Smooth muscle cell (in vitro differentiated cells): ENCODE data around the gene ERBIN. TPM values are rescaled to one million over a fixed set of nuclear protein-coding genes. Genes with fewer than 3 reads are reported as not detected.
"Not testable (repeated sequence)": the region's sequence is repeated elsewhere in the genome, so short reads cannot be mapped to it uniquely, and the experiment has no call there.

ENCODE experiments used
- DNase-seq: peaks from one replicate; lab custom pipeline; 2025; ENCODE audit not compliant: unreplicated experiment; lab: John Stamatoyannopoulos, UW
- H2AFZ ChIP-seq: fragments of 200-600 bp; sonication (generic); 2 replicates; pipeline ENCODE4 v1.6.0; 2016; ENCODE audit warnings: antibody characterized with exemption, low read depth, mild to moderate bottlenecking
- H3F3A ChIP-seq: fragments of 200-600 bp; sonication (generic); 2 replicates; pipeline ENCODE4 v1.6.0; 2017; ENCODE audit warnings: antibody characterized with exemption, low read depth
- H3K27ac ChIP-seq: fragments of 200-600 bp; sonication (generic); 2 replicates; pipeline ENCODE4 v1.5.1; 2016; ENCODE audit warnings: low read depth, mild to moderate bottlenecking
- H3K27me3 ChIP-seq: fragments of 200-600 bp; sonication (generic); 2 replicates; pipeline ENCODE4 v1.6.1; 2016; ENCODE audit warnings: low read depth, mild to moderate bottlenecking
- H3K36me3 ChIP-seq: fragments of 200-600 bp; sonication (generic); 2 replicates; pipeline ENCODE4 v1.5.1; 2016; ENCODE audit warnings: low read depth
- H3K4me1 ChIP-seq: fragments of 200-600 bp; sonication (generic); 2 replicates; pipeline ENCODE4 v1.5.1; 2016; ENCODE audit warnings: low read depth
- H3K4me2 ChIP-seq: fragments of 200-600 bp; sonication (generic); 2 replicates; pipeline ENCODE4 v1.6.0; 2016; ENCODE audit warnings: mild to moderate bottlenecking
- H3K4me3 ChIP-seq: fragments of 200-600 bp; sonication (generic); 2 replicates; pipeline ENCODE4 v1.5.1; 2016; ENCODE audit warnings: mild to moderate bottlenecking
- H3K79me2 ChIP-seq: fragments of 200-600 bp; sonication (generic); 2 replicates; pipeline ENCODE4 v1.6.0; 2016; ENCODE audit warnings: low read depth, mild to moderate bottlenecking
- H3K9ac ChIP-seq: fragments of 200-600 bp; sonication (generic); 2 replicates; pipeline ENCODE4 v1.6.0; 2016; ENCODE audit warnings: low read depth
- H3K9me3 ChIP-seq: fragments of 200-600 bp; sonication (generic); replicated peaks from 2 replicates; pipeline ENCODE4 v1.5.1; 2016; ENCODE audit warnings: low read depth
- H4K20me1 ChIP-seq: fragments of 200-600 bp; sonication (generic); 2 replicates; pipeline ENCODE4 v1.6.0; 2016; ENCODE audit warnings: low read depth
- CTCF ChIP-seq: fragments of 200-600 bp; sonication (generic); IDR thresholded peaks from 2 replicates; pipeline ENCODE4 v1.5.1; 2017; ENCODE audit warnings: borderline replicate concordance, mild to moderate bottlenecking, antibody characterized with exemption; ENCODE audit not compliant: insufficient read depth, poor library complexity, severe bottlenecking
- WGBS: methylation state at CpG from one replicate; pipeline ENCODE4 v1.1.7; 2016; ENCODE audit warnings: low lambda C conversion rate; 5-methylcytosine and 5-hydroxymethylcytosine counted together
- polyA plus RNA-seq: library from polyadenylated mRNA; unstranded; fragments of >200 nt; fragmentation: Nextera tagmentation; extraction: Ambion mirVana; gene quantifications from 2 replicates; pipeline ENCODE4 v1.2.1, GENCODE V29; 2016
- total RNA-seq: library from RNA; depleted of rRNA; stranded (reverse); fragments of >200 nt; gene quantifications from 2 replicates; pipeline ENCODE4 v1.2.3, GENCODE V29; 2014

Gene ERBIN
- total and polyA plus RNA-seq, 2 experiments from 2014 or later: 16.8 to 75.8 TPM

- no peak for DNase-seq
- no peak for TF ChIP-seq CTCF
- H3K4me1 ChIP-seq: no peaks in the 10 kb centered on the region
- WGBS: 72% methylated on average over 3 of the region's 3 CpGs
- no peak overlapping the region for H3K4me2 ChIP-seq
- H3K27ac ChIP-seq: no peak overlapping the region
- no peaks in the 10 kb centered on the region for H3F3A ChIP-seq
- no peaks in the 10 kb centered on the region for H3K9me3 ChIP-seq
- no peak overlapping the region for H3K4me3 ChIP-seq
- H4K20me1 ChIP-seq: no peaks in the 10 kb centered on the region
- no peaks in the 10 kb centered on the region for H3K27me3 ChIP-seq
- H3K36me3 ChIP-seq: no peaks in the 10 kb centered on the region
- H3K9ac ChIP-seq: no peak overlapping the region
- no peak overlapping the region for H2AFZ ChIP-seq
- no peaks in the 10 kb centered on the region for H3K79me2 ChIP-seq
These were observed 15.7 kb upstream of the ERBIN start for GRCh38 chr5:65910711-65911110.

DNA sequence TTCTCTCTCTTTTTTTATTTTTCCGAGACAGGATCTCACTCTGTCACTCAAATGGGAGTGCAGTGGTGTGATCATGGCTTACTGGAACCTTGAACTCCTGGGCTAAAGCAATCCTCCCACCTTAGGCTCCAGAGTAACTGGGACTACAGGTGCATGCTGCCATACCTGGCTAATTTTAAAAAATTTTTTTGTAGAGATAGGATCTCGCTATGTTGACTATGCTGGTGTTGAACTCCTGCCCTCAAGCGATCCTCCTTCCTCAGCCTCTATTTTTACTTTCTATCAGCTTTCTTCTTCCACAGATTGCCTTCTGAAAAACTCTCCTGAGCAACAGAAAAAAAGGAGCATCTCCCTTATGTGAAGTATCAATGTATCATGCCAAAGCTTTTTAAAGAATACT is 14.1 kb upstream of the ERBIN start:
- TF ChIP-seq CTCF: no peak
- no peak for DNase-seq
- Histone ChIP-seq H4K20me1 (no peaks in the 10 kb centered on the region), H3K4me2 (no peak overlapping the region), H3K27ac (no peak overlapping the region), H2AFZ (no peak overlapping the region), H3F3A (no peaks in the 10 kb centered on the region), H3K4me3 (no peak overlapping the region), H3K79me2 (no peaks in the 10 kb centered on the region), H3K27me3 (no peaks in the 10 kb centered on the region), H3K4me1 (no peaks in the 10 kb centered on the region), H3K9me3 (no peaks in the 10 kb centered on the region), H3K36me3 (no peaks in the 10 kb centered on the region), H3K9ac (no peak overlapping the region)
- 94% methylated on average over 3 of the region's 3 CpGs for WGBS

GRCh38 chr5:65913519-65913918 is 12.9 kb upstream of the ERBIN start:
- no peaks in the 10 kb centered on the region for H3K79me2 ChIP-seq
- H4K20me1 ChIP-seq: no peaks in the 10 kb centered on the region
- WGBS: 64% methylated on average over 3 of the region's 3 CpGs
- H3K9me3 ChIP-seq: no peaks in the 10 kb centered on the region
- DNase-seq: no peak
- no peak for TF ChIP-seq CTCF
- H3K4me2 ChIP-seq: no peak overlapping the region
- no peak overlapping the region for H3K27ac ChIP-seq
- H3F3A ChIP-seq: no peaks in the 10 kb centered on the region
- H2AFZ ChIP-seq: no peak overlapping the region
- no peak overlapping the region for H3K9ac ChIP-seq
- no peaks in the 10 kb centered on the region for H3K4me1 ChIP-seq
- H3K36me3 ChIP-seq: no peaks in the 10 kb centered on the region
- no peak overlapping the region for H3K4me3 ChIP-seq
- H3K27me3 ChIP-seq: no peaks in the 10 kb centered on the region

GRCh38 chr5:65914641-65915196 is 11.7 kb upstream of the ERBIN start:
- no peak for DNase-seq
- WGBS: 84% methylated on average over 3 of the region's 3 CpGs
- TF ChIP-seq CTCF: no peak

GRCh38 chr5:65915661-65916060 is 10.7 kb upstream of the ERBIN start:
- 94% methylated on average over 6 of the region's 6 CpGs for WGBS
- H4K20me1 ChIP-seq, H3K4me3 ChIP-seq, H3K27me3 ChIP-seq, H3K9ac ChIP-seq, DNase-seq, H3K79me2 ChIP-seq, H3K27ac ChIP-seq, H3K36me3 ChIP-seq, H2AFZ ChIP-seq, H3K4me2 ChIP-seq, H3K4me1 ChIP-seq, H3K9me3 ChIP-seq, H3F3A ChIP-seq: not testable (repeated sequence)

More at GRCh38 chr5:65914641-65915196, 11.7 kb upstream of the ERBIN start:
- Histone ChIP-seq H4K20me1 (no peaks in the 10 kb centered on the region), H3K27me3 (no peaks in the 10 kb centered on the region), H3K27ac (no peak overlapping the region), H3F3A (no peaks in the 10 kb centered on the region), H3K4me2 (no peak overlapping the region), H3K9me3 (no peaks in the 10 kb centered on the region), H3K4me1 (no peaks in the 10 kb centered on the region), H2AFZ (no peak overlapping the region), H3K36me3 (no peaks in the 10 kb centered on the region), H3K4me3 (no peak overlapping the region), H3K9ac (no peak overlapping the region), H3K79me2 (no peaks in the 10 kb centered on the region)
